ENCODE results near the gene APOE. TPM values are rescaled to one million over a fixed set of nuclear protein-coding genes. Genes with fewer than 3 reads are reported as not detected.
"Not testable (repeated sequence)": the region's sequence is repeated elsewhere in the genome, so short reads cannot be mapped to it uniquely, and the experiment has no call there.

The APOE gene
- 26.6 TPM for total RNA-seq
- long read RNA-seq, transcript APOE-201 (4 exons, 1,208 nt): major isoform, 22 of 25 reads
- long read RNA-seq, partial matches to known transcripts: 2 of 25 reads
- long read RNA-seq, other reads (novel, unspliced or antisense): 0 of 25 reads

DNA sequence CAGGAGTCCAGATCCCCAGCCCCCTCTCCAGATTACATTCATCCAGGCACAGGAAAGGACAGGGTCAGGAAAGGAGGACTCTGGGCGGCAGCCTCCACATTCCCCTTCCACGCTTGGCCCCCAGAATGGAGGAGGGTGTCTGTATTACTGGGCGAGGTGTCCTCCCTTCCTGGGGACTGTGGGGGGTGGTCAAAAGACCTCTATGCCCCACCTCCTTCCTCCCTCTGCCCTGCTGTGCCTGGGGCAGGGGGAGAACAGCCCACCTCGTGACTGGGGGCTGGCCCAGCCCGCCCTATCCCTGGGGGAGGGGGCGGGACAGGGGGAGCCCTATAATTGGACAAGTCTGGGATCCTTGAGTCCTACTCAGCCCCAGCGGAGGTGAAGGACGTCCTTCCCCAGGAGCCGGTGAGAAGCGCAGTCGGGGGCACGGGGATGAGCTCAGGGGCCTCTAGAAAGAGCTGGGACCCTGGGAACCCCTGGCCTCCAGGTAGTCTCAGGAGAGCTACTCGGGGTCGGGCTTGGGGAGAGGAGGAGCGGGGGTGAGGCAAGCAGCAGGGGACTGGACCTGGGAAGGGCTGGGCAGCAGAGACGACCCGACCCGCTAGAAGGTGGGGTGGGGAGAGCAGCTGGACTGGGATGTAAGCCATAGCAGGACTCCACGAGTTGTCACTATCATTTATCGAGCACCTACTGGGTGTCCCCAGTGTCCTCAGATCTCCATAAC lies at the start of gene APOE:
Gene APOE, plus strand, starts transcription at position 360 of the 724 bp plus-strand sequence. CDS start 829 bp downstream, outside the sequence.
- intact Hi-C loops (cut with DNase I): loop anchor here (5.0 kb wide), 1 partner anchor 152 kb away; no protein-coding TSS in a partner anchor
- no peak for DNase-seq (ENCODE audit: low spot score)

DNA sequence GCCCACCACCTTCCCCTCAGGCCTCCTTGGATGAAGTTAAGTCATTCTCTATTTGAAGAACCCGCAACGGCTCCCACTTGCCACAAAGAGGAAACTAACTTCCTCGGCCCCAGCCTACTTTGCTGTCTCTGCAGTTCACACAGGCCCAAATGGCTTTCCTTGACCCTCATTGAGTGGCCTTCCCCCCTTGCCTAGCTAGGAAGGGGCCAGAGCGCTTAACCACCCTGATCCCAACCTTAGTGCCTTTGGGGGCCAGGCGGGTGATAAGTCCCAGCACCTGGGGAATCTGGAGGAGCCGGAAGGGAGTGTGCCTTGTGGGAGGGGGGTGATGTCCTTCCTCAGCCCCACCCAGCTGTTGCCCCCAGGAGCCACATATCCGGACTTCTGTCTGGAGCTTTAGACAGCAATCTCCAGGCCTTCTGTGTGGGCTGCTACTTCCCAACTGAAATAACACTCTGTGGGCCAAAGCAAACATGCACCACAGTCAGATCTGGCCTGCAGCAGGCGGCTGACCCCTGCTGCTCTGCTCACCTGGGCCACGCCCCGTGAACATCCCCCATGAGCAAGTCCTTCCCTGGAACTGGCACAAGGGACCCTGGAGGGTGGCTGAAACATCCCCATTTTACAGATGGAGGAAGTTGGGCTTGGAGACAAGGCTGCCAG lies 49.0 kb upstream of the APOE start:
- intact Hi-C loops (cut with DNase I): no loop called here
- no peak for DNase-seq (ENCODE audit: low spot score)

DNA sequence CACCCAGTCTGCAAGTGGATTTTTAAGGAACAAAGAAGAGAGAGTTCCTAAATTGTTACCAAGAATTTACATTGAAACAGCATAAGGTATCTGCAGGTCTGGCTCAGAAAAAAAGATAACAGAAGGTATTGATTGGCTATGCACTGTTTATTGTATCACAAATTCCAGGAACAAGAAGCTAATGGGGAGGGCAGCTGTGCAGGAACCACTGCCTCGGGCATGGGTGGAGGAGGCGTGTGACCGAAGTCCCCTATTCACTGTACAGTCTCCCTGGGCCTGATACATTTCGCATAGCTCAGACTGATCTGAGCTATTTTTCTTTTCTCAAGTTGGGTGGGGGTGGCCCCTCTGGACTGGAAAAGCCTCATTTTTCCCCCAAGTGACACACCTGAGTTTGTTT lies 47.8 kb upstream of the APOE start:
- no peak for DNase-seq (ENCODE audit: low spot score)
- intact Hi-C loops (cut with DNase I): no loop called here

DNA sequence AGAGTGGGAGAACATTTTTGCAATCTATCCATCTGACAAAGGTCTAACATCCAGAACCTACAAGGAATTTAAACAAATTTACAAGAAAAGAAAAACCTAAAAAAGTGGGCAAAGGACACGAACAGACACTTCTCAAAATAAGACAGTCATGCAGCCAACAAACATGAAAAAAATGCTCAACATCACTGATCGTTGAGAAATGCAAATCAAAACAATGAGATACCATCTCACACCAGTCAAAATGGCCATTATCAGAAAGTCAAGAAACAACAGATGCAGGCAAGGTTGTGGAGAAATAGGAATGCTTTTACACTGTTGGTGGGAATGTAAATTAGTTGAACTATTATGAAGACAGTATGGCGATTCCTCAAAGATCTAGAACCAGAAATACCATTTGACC lies 44.0 kb upstream of the APOE start:
- DNase-seq (ENCODE audit: low spot score); intact Hi-C loops (cut with DNase I): not testable (repeated sequence)

DNA sequence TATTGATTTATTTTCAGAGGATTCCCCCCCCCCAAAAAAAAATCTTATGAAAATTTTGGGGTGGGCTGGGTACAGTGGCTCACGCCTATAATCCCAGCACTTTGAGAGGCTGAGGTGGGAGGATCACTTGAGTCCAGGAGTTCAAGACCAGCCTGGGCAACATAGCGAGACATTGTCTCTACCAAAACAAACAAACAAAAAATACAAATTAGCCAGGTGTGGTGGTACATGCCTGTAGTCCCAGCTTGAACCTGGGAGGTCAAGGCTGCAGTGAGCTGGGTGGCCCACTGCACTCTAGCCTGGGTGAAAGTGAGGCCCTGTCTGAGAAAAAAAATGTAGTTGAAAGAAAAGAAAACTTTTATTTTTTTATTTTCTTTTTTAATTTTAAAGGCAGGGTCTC lies 41.6 kb upstream of the APOE start:
- DNase-seq (ENCODE audit: low spot score): no peak
- intact Hi-C loops (cut with DNase I): no loop called here

DNA sequence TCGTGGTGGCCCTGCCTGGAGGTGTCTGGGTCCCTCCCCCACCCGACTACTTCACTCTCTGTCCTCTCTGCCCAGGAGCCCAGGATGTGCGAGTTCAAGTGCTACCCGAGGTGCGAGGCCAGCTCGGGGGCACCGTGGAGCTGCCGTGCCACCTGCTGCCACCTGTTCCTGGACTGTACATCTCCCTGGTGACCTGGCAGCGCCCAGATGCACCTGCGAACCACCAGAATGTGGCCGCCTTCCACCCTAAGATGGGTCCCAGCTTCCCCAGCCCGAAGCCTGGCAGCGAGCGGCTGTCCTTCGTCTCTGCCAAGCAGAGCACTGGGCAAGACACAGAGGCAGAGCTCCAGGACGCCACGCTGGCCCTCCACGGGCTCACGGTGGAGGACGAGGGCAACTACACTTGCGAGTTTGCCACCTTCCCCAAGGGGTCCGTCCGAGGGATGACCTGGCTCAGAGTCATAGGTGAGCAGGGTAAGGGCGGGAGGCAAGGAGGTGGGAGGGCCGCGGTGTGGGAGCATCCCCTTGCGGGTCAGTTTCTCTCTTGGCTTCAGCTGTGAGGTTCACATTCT lies 40.3 kb upstream of the APOE start:
- intact Hi-C loops (cut with DNase I): no loop called here
- no peak for DNase-seq (ENCODE audit: low spot score)

DNA sequence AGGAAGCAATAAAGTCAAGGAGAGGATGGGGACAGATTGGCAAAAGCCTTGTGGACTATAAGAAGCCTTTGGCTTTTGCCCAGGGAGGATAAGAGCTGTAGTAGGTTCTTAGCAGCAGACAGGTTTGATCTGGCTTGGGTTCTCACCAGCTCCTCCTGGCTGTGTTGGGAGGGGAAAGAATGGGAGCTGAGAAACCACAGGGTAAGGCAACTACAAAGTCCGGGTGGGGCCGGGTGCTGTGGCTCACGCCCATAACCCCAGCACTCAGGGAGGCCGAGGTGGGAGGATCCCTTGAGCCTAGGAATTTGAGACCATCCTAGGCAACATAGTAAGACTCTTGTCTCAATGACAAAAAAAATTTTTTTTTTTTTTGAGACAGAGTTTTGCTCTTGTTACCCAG lies 38.9 kb upstream of the APOE start:
- DNase-seq (ENCODE audit: low spot score): no peak
- intact Hi-C loops (cut with DNase I): no loop called here

DNA sequence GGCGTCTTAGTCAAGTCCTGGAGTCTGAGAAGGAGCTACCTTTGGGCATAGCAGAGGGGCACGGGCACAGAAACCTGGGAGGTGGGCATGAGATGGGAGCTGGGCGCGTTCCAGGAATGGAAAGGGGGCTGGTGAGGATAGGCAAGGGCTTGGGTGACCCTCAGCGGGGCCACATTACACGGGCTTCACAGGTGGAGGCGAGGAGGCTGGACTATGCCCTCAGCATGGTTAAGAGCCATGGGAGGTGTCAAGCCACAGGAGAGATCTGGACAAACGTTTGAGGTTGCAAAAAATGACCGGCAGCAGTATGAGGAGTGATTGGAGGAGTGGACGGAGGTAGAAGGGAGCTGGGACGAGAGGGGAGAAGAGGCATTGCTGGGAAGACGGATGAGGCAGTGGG lies 38.0 kb upstream of the APOE start:
- no peak for DNase-seq (ENCODE audit: low spot score)
- intact Hi-C loops (cut with DNase I): no loop called here

DNA sequence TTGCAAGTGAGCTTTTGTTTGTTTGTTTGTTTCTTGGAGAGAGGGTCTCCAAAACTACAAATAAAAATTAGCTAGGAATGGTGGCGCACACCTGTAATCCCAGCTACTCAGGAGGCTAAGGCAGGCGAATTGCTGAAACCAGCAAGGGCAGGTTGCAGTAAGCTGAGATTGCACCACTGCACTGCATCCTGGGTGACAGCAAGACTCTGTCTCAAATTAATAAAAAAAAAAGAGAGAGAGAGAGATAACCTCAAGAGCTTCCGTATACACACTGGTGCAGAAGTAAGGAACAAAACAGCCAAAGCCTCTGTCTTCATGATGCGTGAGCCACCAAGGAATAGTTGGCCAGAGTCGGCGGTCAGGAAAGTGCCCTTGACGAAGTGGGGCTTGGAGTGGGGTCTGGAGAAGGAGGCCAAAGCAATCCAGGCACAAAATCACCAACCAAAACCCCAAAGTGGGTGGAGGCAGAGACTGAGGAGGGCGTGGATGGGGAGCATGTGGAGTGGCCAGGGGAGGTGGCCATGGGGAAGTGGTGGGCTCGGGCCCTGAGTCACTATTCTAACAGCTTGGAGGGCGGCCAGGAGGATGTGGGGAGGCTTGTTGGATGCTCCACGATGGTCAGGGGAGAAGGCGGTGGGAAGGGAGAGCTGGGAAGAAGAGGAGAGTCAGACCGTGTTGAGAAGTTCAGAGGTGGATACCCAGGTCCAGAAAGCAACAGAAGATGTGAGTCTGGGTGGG lies 35.7 kb upstream of the APOE start:
- intact Hi-C loops (cut with DNase I): loop anchor here (2.0 kb wide), 1 partner anchor 21 kb away; no protein-coding TSS in a partner anchor
- no peak for DNase-seq (ENCODE audit: low spot score)

DNA sequence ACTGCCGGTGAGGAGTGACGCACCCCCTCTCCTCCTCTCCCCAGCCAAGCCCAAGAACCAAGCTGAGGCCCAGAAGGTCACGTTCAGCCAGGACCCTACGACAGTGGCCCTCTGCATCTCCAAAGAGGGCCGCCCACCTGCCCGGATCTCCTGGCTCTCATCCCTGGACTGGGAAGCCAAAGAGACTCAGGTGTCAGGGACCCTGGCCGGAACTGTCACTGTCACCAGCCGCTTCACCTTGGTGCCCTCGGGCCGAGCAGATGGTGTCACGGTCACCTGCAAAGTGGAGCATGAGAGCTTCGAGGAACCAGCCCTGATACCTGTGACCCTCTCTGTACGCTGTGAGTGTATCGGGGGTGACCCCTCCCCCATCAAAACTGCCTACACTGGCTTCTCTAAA lies 33.8 kb upstream of the APOE start:
- no peak for DNase-seq (ENCODE audit: low spot score)
- intact Hi-C loops (cut with DNase I): loop anchor here (2.0 kb wide), 1 partner anchor 23 kb away; no protein-coding TSS in a partner anchor

DNA sequence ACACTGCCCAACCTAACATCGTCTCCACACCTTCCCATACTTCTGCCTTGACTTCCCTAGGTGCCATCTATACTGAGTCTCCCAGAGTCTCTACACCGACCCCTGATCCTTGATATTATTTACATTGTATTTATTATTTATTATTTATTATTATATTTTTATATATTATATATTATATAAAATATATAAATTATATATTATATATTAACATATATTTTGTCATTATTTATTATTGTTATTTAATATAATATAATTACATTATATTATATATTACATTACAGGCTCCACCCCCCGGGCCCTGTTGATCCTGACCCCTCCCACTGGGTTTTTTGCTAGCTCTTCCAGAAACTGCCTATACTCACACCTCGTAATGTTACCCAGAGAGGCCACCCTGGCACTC lies 32.9 kb upstream of the APOE start:
- intact Hi-C loops (cut with DNase I): no loop called here
- DNase-seq (ENCODE audit: low spot score): no peak

DNA sequence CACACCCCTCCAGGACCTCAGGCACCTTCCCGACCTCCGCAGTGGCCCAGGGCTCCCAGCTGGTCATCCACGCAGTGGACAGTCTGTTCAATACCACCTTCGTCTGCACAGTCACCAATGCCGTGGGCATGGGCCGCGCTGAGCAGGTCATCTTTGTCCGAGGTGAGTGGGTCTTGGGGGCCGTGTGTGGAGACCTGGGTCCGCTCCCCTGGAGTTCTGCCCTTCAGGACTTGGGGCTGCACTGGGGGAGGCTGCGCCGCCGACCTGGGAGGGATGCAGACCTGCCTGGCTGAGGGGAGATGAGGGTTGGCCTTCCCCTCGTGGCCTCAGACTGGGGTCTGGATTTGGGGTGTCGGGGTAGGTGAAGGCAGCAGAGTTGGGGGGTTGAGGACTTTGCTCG lies 31.3 kb upstream of the APOE start:
- DNase-seq (ENCODE audit: low spot score): no peak
- intact Hi-C loops (cut with DNase I): no loop called here

DNA sequence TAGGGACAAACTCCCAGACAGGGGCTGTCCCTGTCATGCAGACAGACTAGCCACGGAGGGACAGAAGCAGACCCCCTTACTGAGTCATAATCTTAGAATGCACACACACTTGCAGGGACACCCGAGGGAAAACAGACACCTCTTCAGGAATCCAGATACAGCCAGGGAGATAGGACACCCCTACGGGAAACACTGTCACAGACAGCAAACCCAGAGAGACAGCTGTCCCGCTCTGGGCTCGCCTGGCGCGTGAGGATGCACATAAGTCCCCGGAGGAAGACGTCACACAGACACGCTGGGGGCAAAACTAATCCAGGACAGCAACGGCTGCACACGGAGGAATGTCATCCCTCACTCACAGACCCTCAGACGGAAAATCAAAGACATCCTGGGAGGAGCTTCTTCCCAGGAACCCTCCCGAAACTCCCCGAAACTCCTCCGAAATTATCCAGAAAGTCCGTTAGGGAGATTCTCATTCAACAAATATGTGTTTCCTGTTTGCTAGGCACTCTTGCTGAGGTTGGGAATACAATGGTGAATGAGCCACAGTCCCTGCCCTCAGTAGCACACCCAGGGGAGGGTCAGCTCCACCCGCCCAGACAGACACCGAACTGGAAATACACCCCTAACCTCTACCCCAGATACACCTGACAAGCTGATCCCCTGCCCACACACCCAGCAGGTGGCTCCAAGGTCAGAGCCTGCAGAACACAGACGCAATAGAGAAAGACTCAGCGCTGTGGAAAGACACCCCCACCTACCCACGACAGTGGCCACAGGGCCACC lies 29.7 kb upstream of the APOE start:
- DNase-seq (ENCODE audit: low spot score): no peak
- intact Hi-C loops (cut with DNase I): no loop called here

DNA sequence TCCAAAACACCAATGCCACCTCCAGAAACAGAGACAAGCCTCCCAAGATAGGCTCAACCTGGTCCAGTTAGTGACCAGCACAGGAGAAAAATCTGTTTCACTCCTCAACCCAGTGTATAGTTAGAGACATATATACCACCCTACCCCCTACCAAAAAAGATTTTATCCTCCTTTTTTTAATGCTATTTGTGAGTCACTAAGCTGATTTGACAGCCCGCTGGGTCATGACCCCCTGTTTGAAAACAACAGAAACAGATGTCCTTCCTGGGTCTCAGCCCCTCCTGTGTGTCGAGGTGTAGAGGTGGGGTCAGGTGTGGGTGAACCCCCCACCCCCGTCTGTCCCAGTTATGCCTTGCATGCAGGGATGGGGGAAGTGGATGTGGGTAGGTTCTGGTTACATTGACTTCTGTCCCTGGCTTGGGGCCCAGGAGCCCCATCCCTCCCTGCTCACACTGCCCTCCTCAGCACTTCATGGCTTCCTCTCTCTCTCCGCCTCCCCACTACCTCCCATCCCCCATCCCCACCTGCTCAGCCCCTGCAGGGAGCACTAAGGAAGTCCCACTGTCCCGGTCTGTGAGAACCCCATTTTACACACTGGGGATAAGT lies 28.6 kb upstream of the APOE start:
- intact Hi-C loops (cut with DNase I): no loop called here
- no peak for DNase-seq (ENCODE audit: low spot score)

DNA sequence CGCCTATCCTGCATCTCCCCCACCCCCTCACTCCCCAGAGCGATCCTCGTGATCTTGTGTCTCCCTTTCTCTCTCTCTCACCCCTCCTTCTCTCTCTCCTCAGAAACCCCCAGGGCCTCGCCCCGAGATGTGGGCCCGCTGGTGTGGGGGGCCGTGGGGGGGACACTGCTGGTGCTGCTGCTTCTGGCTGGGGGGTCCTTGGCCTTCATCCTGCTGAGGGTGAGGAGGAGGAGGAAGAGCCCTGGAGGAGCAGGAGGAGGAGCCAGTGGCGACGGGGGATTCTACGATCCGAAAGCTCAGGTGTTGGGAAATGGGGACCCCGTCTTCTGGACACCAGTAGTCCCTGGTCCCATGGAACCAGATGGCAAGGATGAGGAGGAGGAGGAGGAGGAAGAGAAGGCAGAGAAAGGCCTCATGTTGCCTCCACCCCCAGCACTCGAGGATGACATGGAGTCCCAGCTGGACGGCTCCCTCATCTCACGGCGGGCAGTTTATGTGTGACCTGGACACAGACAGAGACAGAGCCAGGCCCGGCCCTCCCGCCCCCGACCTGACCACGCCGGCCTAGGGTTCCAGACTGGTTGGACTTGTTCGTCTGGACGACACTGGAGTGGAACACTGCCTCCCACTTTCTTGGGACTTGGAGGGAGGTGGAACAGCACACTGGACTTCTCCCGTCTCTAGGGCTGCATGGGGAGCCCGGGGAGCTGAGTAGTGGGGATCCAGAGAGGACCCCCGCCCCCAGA lies 27.3 kb upstream of the APOE start:
- intact Hi-C loops (cut with DNase I): no loop called here
- no peak for DNase-seq (ENCODE audit: low spot score)

DNA sequence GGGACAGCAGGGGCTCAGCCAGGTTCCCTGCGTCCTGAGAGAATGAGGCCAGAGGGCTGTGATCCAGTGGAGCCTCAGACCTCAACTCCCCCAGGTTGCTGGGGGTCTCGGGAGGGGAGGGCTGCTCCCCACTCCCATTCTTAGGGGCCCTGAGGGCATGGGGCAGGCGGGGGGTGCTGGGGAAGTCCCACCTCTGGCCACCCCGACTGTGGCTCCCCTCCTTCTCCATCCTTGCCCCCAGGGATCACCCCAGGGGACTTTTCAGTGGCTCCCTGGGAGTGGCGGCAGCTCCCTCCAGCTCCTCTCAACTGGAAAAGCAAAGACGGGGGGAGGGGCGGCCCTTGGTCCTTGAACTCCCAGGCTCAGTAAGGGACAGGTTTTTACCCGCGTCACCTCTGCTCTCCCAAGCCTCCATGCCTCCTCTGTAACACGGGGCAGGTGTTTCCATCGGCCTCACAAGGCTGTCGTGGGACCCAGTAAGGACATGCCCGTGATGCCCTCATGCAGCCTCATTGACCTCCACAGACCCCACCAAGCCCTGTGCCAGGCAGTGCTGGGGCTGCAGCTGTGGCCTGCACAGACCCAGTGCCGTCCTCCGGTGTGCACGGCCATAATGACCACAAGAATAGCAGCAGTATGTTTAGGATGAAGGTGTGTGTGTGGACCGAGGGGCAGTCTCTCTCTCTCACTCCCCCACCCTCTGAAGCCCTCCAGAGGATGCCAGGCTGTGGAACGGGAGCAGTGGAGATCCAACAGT lies 26.1 kb upstream of the APOE start:
- DNase-seq (ENCODE audit: low spot score): no peak
- intact Hi-C loops (cut with DNase I): no loop called here

DNA sequence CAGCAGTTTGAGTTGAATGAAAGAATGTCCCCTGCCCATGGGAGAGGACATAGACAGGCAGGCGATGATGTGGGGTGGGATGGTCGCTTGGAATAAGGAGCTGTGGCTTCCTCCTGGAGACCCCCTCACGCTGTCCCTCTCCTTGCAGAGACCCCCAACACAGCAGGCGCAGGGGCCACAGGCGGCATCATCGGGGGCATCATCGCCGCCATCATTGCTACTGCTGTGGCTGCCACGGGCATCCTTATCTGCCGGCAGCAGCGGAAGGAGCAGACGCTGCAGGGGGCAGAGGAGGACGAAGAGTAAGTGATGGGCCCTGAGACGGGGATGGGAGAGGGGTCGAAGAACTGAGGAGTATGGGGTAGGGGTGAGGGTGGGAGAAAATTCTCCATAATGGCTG lies 23.5 kb upstream of the APOE start:
- DNase-seq (ENCODE audit: low spot score): no peak
- intact Hi-C loops (cut with DNase I): no loop called here
